Natural killer cell treated with Interleukin-12 subunit alpha and Interleukin-12 subunit beta and Interleukin-15 and Interleukin-18, amount 100 ng/mL, for 72 hours (primary cell): ENCODE results near the gene TRIM52. TPM values are rescaled to one million over a fixed set of nuclear protein-coding genes. Genes with fewer than 3 reads are reported as not detected.
"Not testable (repeated sequence)": the region's sequence is repeated elsewhere in the genome, so short reads cannot be mapped to it uniquely, and the experiment has no call there.

Experiments used
- ATAC-seq, 2 donors: fragments of 150-1000 bp; cut with Tn5 transposase in 1 of 2; sonication (Bioruptor Pico), chemical (Tn5 transposase) in 1 of 2; 2 replicates each; pipeline ENCODE4 v1.10.0; 2021
- DNase-seq: peaks from one replicate; pipeline ENCODE4 v3.0.0; 2022; ENCODE audit warnings: low spot score
- H3K27ac Mint-ChIP-seq, 2 donors: 1 replicate in 1 of 2; 2 replicates in 1 of 2; pipeline ENCODE4 v1.8.0; 2022; ENCODE audit warnings: mixed read lengths in 2 of 2, mild to moderate bottlenecking in 1 of 2, moderate library complexity in 1 of 2
- H3K27me3 Mint-ChIP-seq, 2 donors: 1 replicate in 1 of 2; 2 replicates in 1 of 2; pipeline ENCODE4 v1.8.0; 2022; ENCODE audit warnings: mixed read lengths in 2 of 2
- H3K36me3 Mint-ChIP-seq: one replicate; pipeline ENCODE4 v1.8.0; 2022; ENCODE audit warnings: mixed read lengths
- H3K4me1 Mint-ChIP-seq, 2 donors: 1 replicate in 1 of 2; 2 replicates in 1 of 2; pipeline ENCODE4 v1.8.0; 2022; ENCODE audit warnings: low read depth in 2 of 2, mixed read lengths in 2 of 2, mild to moderate bottlenecking in 1 of 2
- H3K4me3 Mint-ChIP-seq: one replicate; pipeline ENCODE4 v1.8.0; 2022; ENCODE audit warnings: mixed read lengths
- H3K9me3 Mint-ChIP-seq: 2 replicates; pipeline ENCODE4 v1.8.0; 2022; ENCODE audit warnings: mixed read lengths
- total RNA-seq, 2 donors: library from RNA; stranded (reverse); gene quantifications; one replicate each; pipeline ENCODE4 v1.2.3, GENCODE V29; 2022

Gene TRIM52
- 10 to 100 TPM; 22.3 to 33.2 TPM for total RNA-seq

DNA sequence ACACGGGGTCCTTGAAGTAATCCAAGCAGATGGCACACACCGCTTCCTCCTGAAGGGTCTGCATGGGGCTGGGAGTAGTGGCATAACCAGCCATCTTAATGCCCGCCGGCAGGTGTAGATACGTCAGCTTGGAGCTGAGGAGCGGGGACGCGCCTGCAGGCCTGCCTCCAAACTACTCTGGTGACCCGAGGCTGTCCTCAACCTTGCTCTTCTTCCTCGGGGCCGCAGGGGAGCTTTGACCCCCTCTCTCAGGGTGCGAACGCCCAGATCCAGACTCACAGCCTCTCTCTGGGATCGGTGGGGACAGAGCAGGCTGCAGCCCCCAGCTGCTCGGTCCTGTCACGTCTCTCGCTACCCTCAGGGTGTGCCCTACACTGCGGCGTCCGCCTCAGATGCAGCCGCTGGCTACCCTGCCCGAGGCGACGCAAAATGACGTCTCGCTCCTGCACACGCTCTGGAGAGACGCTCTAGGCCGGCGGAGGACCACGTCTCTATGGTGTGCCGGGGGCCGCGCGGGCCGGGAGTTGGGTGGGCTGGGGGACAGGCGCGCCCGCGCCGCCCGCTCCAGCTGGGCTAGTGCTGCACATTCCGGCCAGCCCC is at the start of gene TRIM52:
Gene TRIM52 (minus strand): TSS at position 424 of the 600 bp plus-strand sequence. CDS start 330 bp downstream, at position 94.
- Mint-ChIP-seq H3K27ac (peak within 1 kb of the TSS; percentile 96 to 99), H3K4me3 (peak within 1 kb of the TSS; percentile 100), H3K27me3 (no peaks in the 10 kb centered on the region), H3K36me3 (peaks cover 14% of the 10 kb centered on the region), H3K9me3 (no peaks in the 10 kb centered on the region), H3K4me1 (peaks cover 41 to 59% of the 10 kb centered on the region in 2 donors)
- DNase-seq = peak; percentile 93
- ATAC-seq = peak; percentile 92 to 94

DNA sequence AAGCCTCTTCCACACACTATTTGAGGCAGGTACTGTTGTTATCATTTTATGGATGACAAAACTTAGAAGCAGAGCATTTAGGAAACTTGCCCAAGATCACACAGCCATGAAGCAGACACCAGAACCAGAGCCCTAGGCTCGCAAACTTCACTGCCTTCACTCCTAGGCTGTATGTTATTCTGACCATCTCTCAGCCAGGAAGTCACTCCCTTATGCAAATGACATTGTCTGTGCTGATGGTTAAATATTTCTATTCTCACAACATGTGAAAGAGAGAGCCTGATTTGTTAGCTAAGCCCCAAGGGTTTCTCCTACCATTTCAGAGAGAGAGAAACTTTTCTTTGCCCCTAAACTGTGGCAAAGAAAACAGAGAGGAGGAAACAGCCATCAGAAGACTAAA is 26.4 kb upstream of the TRIM52 start:
- not testable (repeated sequence) for H3K4me1 Mint-ChIP-seq, ATAC-seq, DNase-seq, H3K9me3 Mint-ChIP-seq, H3K4me3 Mint-ChIP-seq, H3K27ac Mint-ChIP-seq, H3K36me3 Mint-ChIP-seq, H3K27me3 Mint-ChIP-seq

DNA sequence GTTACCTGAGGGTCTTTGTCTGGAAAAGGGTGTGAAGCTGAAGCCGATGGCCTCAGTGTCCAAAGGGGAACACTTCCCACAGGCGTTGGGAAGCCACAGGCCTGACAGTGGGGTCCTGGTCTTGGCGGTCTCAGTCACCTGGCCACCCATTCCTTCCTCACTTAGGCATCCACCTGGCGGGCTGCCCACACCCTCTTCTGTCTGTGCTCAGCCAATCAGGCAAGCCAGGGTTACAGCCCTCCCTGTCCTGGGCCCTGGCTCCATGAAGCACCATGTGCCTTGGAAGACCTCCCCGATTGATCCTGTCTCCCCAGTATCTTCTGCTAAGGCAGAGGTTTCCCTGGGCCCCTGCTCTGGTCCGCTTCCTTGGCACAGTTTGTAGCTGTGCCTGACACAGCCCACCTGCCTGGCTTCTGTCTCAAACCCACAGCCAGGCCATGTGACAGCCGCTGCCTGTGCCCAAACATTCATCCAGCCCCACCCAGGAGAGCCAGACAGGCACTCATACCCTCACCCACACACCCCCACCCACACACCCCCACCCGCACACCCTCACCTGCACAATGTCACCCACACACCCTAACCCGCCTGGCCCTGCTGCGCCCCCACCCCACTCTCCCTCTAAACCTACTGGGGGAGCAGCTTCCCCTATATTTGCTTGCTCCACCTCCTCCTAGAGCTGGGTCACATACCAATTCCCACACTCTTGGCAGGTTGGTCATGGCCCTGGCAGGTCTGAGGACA is 25.2 kb upstream of the TRIM52 start:
- not testable (repeated sequence) for H3K4me3 Mint-ChIP-seq, H3K27ac Mint-ChIP-seq, H3K27me3 Mint-ChIP-seq, H3K9me3 Mint-ChIP-seq, DNase-seq, H3K36me3 Mint-ChIP-seq, H3K4me1 Mint-ChIP-seq, ATAC-seq

DNA sequence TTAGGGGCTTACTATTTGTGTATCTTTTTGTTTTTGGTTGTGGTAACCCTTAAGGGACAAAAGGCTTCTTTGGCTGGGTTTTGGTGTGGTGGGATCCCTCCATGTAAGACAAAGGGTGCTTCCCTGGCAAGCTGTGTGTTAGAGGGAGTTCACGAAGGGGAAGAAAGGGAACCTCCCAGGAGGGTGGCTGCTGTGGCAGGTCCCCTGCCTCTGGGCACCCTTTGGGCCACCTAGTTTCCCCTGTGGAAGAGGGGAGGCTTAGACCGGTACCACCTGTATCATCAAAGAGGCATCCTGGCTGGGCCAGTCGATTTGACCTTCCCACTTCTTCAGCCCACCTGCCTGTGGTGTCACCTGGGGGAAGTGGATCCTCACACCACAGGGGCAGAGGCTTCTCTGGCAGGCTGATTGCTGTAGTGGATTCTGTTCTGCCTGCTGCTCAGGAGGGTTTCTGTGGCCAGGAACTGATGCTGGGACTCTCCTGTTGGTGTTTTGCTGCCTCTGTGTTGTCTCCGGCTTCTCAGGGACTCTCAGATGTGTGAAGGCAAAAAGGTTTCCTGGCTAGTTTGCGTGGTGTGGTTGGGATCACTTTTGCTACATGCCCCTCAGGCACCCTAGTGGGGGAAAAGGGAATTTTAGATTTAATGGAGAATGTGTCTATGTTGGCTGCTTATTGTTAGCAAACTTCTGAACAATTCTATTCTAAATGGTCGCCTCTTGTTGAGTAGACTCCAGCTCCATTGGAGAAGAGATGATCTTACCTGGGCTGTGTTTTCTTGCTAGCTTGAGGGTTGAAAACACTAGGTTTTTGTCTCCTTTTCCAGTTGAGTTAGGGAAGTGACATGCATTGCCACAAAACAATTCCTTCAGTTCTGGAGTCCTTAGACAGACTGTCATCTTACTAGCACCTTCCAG is 23.2 kb upstream of the TRIM52 start:
- ATAC-seq, H3K27ac Mint-ChIP-seq, H3K27me3 Mint-ChIP-seq, H3K9me3 Mint-ChIP-seq, DNase-seq, H3K4me3 Mint-ChIP-seq, H3K36me3 Mint-ChIP-seq, H3K4me1 Mint-ChIP-seq: not testable (repeated sequence)

DNA sequence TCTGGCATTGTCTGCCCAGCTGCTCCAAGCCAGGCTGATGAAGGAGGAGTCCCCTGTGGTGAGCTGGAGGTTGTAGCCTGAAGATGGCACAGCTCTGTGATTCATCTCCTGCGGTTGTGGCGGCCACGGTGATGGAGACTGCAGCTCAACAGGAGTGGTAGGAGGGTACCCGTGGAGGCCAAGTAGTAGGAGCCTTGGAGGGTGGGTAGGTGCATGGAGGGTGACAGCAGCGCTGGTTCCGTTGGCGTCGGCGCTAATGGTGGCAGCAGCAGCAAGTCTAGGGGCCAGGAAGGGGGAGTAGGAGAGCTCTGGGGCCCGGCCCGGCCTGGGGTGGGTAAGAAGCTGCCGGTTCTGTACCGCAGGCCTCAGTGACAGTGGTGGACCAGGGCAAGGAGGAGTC is 22.4 kb upstream of the TRIM52 start:
- Mint-ChIP-seq H3K27me3 (no peaks in the 10 kb centered on the region), H3K9me3 (no peaks in the 10 kb centered on the region), H3K27ac (no peak overlapping the region), H3K36me3 (no peaks in the 10 kb centered on the region), H3K4me3 (no peak overlapping the region), H3K4me1 (peaks cover 0 to 5% of the 10 kb centered on the region in 2 donors)
- DNase-seq = no peak
- no peak for ATAC-seq

DNA sequence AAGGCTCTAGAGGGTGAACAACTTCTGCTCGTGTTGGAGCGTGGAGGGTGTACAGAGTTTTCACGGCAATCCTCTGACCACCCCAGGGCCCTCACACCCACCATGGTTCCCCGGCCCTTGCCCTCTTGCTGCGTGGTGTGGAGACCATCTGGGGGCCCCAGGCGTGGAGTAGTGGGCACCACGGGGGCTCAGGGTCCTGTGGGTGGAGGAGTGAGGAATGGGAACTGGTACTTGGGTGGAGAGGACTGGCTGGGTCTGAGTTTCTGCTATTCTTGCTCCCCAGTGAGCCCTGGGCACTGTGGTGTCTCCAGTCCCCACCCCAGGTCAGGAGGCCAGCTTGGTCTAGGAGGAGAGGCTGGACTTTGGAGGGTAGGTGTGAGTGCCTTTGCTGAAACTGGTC is 21.9 kb upstream of the TRIM52 start:
- Mint-ChIP-seq H3K36me3 (no peaks in the 10 kb centered on the region), H3K27me3 (no peaks in the 10 kb centered on the region), H3K4me3 (no peak overlapping the region), H3K27ac (no peak overlapping the region), H3K9me3 (no peaks in the 10 kb centered on the region), H3K4me1 (peaks cover 0 to 5% of the 10 kb centered on the region in 2 donors)
- DNase-seq (no peak), ATAC-seq (no peak)

DNA sequence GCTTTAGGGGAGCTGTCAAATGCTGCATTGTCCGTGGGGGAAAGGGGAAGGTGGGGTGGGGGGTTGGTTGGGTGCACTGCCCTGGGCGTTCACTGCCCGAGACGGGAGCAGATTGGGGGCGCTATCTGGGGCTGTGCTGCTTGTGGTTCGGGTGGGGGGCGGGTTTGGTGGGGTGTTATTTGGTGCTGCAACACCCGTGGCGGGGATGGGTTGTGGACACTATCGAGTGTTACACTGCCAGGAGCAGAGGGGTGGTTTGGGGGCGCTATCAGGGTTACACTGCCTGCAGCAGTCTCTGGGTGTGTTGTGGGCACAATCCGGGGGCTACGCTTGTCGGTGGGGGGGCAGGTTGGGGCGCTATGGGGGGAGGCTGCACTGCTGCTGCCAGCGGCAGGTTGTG is 21.5 kb upstream of the TRIM52 start:
- not testable (repeated sequence) for ATAC-seq

DNA sequence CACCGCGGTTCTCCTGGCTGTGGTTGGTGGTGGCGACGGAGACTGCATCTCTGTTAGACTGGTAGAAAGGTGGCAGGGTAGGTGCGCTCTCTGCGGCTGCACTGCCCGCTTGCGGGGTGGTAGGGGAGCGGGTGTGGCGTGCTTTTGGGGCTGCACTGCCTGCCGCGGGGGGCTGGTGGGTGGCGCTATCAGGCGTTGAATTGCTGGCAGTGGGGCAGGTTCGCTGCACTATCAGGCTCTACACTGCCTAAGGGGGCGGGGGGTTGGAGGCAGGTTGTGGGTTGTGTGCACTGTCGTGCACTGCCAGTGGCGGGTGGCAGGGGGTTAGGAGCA is 21.0 kb upstream of the TRIM52 start:
- no peak overlapping the region for H3K27ac Mint-ChIP-seq
- DNase-seq (no peak), ATAC-seq (no peak)
- H3K4me1 Mint-ChIP-seq = no peaks in the 10 kb centered on the region
- no peak overlapping the region for H3K4me3 Mint-ChIP-seq
- no peaks in the 10 kb centered on the region for H3K27me3 Mint-ChIP-seq
- H3K9me3 Mint-ChIP-seq = no peaks in the 10 kb centered on the region
- no peaks in the 10 kb centered on the region for H3K36me3 Mint-ChIP-seq

More for the DNA sequence above, 21.5 kb upstream of the TRIM52 start:
- H3K27me3 Mint-ChIP-seq, H3K27ac Mint-ChIP-seq, H3K4me1 Mint-ChIP-seq, H3K4me3 Mint-ChIP-seq, H3K9me3 Mint-ChIP-seq, H3K36me3 Mint-ChIP-seq, DNase-seq: not testable (repeated sequence)

DNA sequence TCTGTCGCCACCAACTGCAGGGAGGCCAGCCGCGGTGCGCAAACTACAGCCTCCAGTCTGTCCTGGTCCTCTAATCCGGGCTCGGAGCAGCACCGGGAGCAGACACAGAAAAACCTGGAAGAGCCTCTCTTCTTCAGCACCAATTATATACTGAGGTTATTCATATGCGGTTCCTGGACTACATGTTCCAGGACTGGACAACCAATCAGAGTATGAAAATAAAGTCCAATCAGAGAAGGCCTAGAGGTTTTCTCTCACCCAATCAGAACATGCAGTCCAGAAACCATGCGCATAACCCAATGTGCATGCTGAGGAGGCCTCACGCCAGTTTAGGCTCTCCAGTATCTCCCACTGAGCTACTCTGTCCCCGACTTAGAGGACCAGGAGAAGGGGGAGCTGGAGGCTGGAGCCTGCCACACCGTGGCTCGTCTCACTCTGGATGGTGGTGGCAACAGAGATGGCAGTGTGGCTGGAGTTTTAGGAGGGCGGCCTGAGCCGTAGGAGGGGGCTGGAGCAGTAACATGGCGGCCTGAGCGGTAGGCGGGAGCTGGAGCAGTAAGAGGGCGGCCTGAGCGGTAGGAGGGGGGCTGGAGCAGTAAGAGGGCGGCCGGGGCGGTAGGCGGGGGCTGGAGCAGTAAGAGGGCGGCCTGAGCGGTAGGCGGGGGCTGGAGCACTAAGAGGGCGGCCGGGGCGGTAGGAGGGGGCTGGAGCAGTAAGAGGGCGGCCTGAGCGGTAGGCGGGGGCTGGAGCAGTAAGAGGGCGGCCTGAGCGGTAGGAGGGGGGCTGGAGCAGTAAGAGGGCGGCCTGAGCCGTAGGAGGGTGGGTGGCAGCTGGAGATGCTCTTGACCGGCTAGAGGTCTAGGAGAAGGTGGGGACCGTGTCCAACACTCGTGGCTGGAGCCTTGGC is 20.4 kb upstream of the TRIM52 start:
- H3K4me1 Mint-ChIP-seq = no peaks in the 10 kb centered on the region
- no peak for DNase-seq
- H3K9me3 Mint-ChIP-seq = no peaks in the 10 kb centered on the region
- no peak overlapping the region for H3K4me3 Mint-ChIP-seq
- H3K27me3 Mint-ChIP-seq = no peaks in the 10 kb centered on the region
- H3K36me3 Mint-ChIP-seq = no peaks in the 10 kb centered on the region
- ATAC-seq = no peak
- no peak overlapping the region for H3K27ac Mint-ChIP-seq

DNA sequence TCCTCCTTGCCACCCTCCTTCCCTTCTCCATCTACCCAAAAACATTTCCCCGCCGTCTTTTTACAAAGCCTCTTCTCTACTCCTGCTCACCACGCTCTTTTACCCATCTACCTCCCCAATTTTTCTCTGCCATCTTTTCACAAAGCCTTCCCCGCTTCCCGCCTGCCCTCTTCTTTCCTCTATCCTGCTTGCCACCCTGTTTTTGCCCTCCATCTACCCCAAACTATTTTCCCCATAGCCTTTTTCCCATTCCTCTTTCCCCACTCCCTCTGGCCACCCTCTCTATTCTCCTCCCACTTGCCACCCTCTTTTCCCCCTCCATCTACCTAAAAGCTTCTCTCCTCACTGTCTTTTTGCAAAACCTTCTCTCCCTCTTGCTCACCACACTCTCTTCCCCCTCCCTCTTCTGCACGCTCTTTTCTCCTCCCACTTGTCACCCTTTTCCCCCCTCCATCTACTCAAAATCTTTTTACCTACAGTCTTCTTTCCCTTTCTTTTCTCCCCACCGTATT is 19.4 kb upstream of the TRIM52 start:
- H3K27me3 Mint-ChIP-seq = no peaks in the 10 kb centered on the region
- no peaks in the 10 kb centered on the region for H3K9me3 Mint-ChIP-seq
- ATAC-seq (no peak), DNase-seq (no peak)
- no peak overlapping the region for H3K27ac Mint-ChIP-seq
- H3K36me3 Mint-ChIP-seq = no peaks in the 10 kb centered on the region
- H3K4me1 Mint-ChIP-seq = no peaks in the 10 kb centered on the region
- H3K4me3 Mint-ChIP-seq = no peak overlapping the region

DNA sequence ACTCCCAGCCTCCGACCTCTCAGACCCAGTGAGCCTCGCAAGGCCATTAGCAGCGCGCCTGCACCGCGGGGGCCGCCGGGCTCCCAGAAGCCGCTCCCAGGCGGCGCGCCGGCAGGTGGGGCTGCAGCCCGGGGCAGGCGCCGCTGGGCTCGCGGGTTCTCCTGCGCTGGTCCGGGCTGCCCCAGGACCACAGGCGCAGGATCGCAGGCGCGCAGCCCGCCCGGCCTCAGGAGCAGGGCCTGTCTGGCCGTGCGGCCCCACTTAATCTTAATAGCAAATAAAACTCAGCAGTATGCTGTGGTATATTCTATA is 12.4 kb upstream of the TRIM52 start:
- peak in 1 of 2 donors; percentile 61 for ATAC-seq
- not testable (repeated sequence) for H3K9me3 Mint-ChIP-seq, H3K27ac Mint-ChIP-seq, DNase-seq, H3K4me3 Mint-ChIP-seq, H3K36me3 Mint-ChIP-seq, H3K4me1 Mint-ChIP-seq, H3K27me3 Mint-ChIP-seq

DNA sequence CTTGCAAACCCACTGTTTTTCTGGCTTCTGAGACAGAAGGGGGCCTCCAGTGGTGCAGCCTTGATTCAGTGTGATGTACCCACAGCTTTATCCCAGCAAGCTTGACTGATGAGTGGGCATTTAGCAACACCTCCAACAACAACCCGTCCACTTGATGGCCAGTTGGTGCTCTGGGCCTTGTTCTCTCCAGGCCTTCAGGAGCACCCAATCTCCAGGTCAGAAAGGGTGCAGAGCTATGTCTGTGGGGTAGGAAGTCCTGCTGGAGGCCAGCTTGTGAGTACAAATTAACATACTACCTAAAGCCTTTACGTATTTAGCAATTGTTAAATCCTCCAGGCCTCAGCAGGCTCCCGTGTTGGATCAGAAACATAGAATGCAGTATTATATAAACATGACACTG is 10.1 kb upstream of the TRIM52 start:
- Mint-ChIP-seq H3K27me3 (no peaks in the 10 kb centered on the region), H3K4me1 (peaks cover 0 to 2% of the 10 kb centered on the region in 2 donors), H3K9me3 (no peaks in the 10 kb centered on the region), H3K4me3 (no peak overlapping the region), H3K36me3 (no peaks in the 10 kb centered on the region), H3K27ac (no peak overlapping the region)
- DNase-seq (no peak), ATAC-seq (no peak)

DNA sequence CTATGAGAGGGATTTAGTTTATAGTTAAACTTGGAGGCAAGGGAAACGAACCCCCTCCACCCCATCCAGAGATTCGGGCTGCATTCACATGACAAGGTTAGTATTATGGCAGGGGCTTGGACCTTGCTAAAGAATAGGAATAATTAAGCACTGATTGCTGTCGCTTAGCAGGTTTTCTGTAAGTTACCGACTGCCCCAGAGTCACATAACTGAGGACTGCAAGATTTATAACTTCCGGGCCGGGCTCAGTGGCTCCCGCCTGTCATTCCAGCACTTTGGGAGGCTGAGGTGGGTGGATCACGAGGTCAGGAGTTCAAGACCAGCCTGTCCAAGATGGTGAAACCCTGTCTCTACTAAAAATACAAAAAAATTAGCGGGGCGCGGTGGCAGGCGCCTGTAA is 7.0 kb upstream of the TRIM52 start:
- DNase-seq, H3K27ac Mint-ChIP-seq, H3K36me3 Mint-ChIP-seq, ATAC-seq, H3K4me3 Mint-ChIP-seq, H3K9me3 Mint-ChIP-seq, H3K27me3 Mint-ChIP-seq: not testable (repeated sequence)
- peaks cover 3 to 15% of the 10 kb centered on the region in 2 donors for H3K4me1 Mint-ChIP-seq
